Activated naive CD4-positive, alpha-beta T cell treated with anti-CD3 and anti-CD28 coated beads, Interleukin-2, amount 50 U/mL, for 24 hours (primary cell): ENCODE data around the gene MEX3D.

Source experiments
- H3K27ac Mint-ChIP-seq: one replicate; pipeline ENCODE4 v1.8.0; 2021; ENCODE audit warnings: mild to moderate bottlenecking, mixed read lengths
- H3K27me3 Mint-ChIP-seq: one replicate; pipeline ENCODE4 v1.8.0; 2021; ENCODE audit warnings: mixed read lengths
- H3K36me3 Mint-ChIP-seq: one replicate; pipeline ENCODE4 v1.8.0; 2021; ENCODE audit warnings: mixed read lengths
- H3K4me1 Mint-ChIP-seq: one replicate; pipeline ENCODE4 v1.8.0; 2021; ENCODE audit warnings: mixed read lengths
- H3K4me3 Mint-ChIP-seq: one replicate; pipeline ENCODE4 v1.8.0; 2021; ENCODE audit warnings: mild to moderate bottlenecking, mixed read lengths
- H3K9me3 Mint-ChIP-seq: one replicate; pipeline ENCODE4 v1.8.0; 2021; ENCODE audit warnings: mixed read lengths

MEX3D gene

DNA sequence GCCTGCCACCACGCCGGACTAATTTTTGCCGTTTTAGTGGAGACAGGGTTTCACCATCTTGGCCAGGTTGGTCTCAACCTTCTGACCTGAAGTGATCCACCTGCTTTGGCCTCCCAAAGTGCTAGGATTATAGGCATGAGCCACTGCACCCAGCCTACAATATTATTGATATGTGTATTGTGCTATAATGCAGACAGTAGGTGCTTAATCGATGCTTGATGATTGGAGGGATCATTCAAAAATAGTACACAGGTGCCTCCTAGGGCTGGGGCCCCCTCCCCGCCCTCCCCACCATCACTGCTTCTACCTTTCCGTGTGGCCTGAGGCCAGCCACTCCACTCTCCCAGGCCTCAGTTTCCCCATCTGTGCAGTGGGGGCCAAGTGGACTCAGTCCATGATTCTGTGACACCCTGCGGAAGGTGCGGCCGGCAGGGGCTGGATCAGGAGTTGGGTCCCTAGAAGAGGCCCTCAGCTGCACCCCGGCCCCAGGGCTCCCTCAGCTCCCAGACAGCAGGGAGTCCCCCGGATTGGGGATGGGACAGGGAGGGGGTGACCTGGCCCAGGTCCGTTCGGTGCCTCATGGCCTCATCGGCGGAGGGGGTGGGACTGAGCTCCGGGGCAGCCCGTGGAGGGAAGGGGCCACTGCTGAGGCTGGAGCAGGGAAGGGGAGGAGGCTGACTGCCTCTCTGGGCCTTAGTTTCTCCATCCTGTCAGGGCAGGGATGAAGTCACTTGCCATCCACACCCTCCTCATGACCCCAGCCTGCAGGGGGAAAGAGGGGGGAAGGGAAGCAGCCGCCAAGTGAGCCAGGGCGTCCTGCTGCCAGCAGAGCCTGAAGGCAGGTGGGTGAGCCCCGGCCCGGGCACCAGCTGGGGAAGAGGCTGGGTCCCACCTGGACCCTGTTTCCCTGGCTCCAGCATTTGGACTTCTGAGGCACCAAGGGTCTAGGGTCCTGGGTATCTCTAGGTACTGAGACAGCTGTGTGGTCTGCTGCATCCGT, 56.5 kb downstream of the MEX3D start:
- Mint-ChIP-seq H3K4me3 (peak overlapping the region; percentile 76), H3K36me3 (no peaks in the 10 kb centered on the region), H3K27ac (no peak overlapping the region), H3K27me3 (no peaks in the 10 kb centered on the region), H3K4me1 (peaks cover 16% of the 10 kb centered on the region), H3K9me3 (no peaks in the 10 kb centered on the region)

DNA sequence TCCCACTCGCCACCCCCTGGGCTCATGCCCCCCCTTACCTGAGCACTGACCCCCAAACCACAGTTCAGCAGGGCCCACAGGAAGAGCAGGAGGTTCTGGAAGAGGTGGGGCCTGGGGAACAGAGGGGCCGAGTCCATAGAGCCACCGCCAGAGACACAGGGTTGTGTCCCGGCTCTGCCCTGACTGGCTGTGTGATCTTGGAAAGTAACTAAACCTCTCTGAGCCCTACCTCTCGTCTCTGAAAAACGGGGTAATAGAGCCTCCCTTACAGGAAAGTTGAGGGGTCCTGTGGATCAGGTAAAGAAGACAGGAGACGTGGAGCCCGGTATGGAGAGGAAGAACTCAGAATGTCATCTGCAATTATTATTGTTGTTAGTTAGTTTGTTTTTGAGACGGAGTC, 57.3 kb downstream of the MEX3D start:
- peaks cover 16% of the 10 kb centered on the region for H3K4me1 Mint-ChIP-seq
- peak overlapping the region; percentile 1 for H3K4me3 Mint-ChIP-seq
- no peaks in the 10 kb centered on the region for H3K9me3 Mint-ChIP-seq
- no peak overlapping the region for H3K27ac Mint-ChIP-seq
- H3K36me3 Mint-ChIP-seq = no peaks in the 10 kb centered on the region
- H3K27me3 Mint-ChIP-seq = no peaks in the 10 kb centered on the region

DNA sequence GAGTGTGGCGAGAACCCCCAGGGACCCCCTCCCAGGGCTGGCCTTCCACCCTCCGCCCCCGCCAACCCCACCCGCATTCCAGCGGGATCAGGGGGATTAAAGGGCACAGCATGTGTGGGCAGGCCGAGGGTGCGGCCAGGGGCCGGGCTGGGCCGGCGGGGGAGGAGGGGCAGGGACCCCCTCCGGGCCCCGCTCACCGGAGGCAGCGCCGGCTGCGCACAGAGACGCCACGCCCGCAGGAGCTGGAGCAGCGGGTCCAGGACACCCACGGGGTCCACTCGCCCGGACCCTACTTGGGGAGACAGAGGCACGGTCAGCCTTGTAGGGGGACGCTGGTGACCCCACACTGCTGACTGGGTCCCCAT, 57.7 kb downstream of the MEX3D start:
- H3K36me3 Mint-ChIP-seq = no peaks in the 10 kb centered on the region

DNA sequence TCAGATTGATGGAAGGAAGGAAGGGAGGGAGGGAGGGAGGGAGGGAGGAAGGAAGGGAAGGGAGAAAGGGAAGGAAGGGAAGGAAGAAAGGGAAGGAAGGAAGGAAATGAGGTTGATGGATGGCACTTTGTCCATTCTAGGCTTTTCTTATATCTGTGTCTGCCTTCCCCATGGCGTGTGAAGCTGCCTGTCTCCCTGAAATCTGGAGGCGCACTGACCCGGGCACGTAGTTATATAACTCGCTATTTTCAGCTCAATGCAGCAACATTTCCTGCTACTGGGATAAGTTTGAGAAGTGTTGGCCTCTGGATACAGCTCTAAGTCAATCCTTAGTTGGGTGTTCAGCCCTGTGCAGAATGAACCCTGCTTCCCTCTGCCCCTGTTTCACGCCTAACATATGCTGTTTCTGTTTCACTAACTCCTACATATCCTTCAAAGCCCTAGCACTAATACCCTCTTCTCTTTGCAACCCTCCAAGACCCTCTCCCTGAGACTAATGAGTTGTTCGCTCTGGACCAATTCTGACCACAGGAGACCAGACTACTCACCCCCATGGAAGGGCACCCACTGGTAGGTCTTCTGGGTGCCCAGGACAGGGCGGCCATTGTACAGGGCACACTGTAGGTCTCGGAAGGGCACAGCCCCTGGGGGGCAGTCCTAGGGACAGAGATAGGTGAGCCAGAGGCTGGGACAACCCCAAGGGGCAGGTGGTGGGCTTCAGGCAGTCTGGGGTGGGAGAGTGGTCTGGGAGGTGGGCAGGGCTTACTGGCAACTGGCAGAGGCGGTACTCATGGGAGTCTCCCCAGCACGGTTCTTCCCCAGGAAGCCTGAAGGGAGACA, 58.3 kb downstream of the MEX3D start:
- no peaks in the 10 kb centered on the region for H3K9me3 Mint-ChIP-seq
- H3K27ac Mint-ChIP-seq = no peak overlapping the region
- H3K27me3 Mint-ChIP-seq = no peaks in the 10 kb centered on the region
- H3K36me3 Mint-ChIP-seq = no peaks in the 10 kb centered on the region
- H3K4me1 Mint-ChIP-seq = peaks cover 16% of the 10 kb centered on the region
- no peak overlapping the region for H3K4me3 Mint-ChIP-seq

More for the DNA sequence above, 57.7 kb downstream of the MEX3D start:
- H3K4me1 Mint-ChIP-seq = peaks cover 16% of the 10 kb centered on the region
- peak overlapping the region; percentile 1 for H3K4me3 Mint-ChIP-seq
- no peaks in the 10 kb centered on the region for H3K9me3 Mint-ChIP-seq
- no peak overlapping the region for H3K27ac Mint-ChIP-seq
- no peaks in the 10 kb centered on the region for H3K27me3 Mint-ChIP-seq

DNA sequence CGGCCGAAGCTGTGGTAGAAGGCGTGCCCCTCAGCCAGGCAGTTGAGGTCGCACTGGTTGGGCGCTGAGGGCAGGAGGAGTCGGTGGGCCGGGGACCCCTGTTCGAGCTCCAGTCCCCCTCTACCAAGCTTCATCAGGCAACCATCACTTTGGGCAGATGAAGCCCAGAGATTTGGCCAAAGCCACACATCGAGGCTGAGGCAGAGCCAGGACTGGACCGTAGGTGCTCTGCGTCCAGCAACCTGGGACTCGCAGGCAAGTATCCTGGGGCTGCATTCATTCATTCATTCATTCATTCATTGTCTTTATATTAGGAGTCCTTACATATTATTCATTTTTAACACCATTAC, 59.6 kb downstream of the MEX3D start:
- H3K4me3 Mint-ChIP-seq = peak overlapping the region; percentile 5

DNA sequence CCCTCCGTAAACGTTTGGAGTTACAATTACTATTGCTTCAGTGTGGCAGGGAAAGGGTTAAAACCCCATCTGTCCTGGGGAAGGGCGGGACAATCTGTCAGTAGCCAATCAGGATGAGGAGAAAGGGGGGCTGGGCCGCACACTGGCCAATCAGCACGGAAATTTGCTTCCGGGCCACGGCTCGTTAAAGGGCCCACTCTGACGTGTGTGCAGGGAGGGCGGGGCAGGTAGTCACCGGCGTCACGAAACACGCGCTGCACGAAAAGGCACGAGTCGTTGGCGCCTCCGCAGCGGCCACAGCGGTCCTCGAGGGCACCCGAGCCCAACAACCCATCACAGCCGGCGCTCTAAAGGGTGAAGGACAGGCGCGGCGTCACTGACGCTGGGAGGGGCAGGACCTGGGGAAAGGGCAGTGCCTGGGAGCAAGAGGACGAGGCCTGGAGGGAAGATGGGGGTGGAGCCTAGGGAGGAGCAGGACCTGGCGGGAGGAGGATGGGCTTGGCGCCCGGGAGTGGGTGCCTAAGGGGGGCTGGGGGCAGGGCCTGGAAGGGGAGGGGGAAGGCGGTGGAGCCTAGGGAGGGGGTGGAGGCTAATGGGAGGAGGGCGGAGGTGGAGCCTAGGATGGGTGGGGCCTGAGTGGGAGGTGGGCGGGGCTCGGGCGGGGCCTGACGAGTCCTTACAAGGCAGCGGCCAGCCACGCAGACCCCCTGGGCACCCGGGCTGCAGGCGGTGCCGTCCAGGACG, 60.2 kb downstream of the MEX3D start:
- Mint-ChIP-seq H3K4me1 (peaks cover 22% of the 10 kb centered on the region), H3K27ac (peak overlapping the region; percentile 60), H3K9me3 (no peaks in the 10 kb centered on the region), H3K4me3 (peak overlapping the region; percentile 91), H3K27me3 (no peaks in the 10 kb centered on the region), H3K36me3 (no peaks in the 10 kb centered on the region)

More for the DNA sequence above, 59.6 kb downstream of the MEX3D start:
- peaks cover 19% of the 10 kb centered on the region for H3K4me1 Mint-ChIP-seq
- H3K9me3 Mint-ChIP-seq = no peaks in the 10 kb centered on the region
- H3K27ac Mint-ChIP-seq = no peak overlapping the region
- no peaks in the 10 kb centered on the region for H3K27me3 Mint-ChIP-seq
- no peaks in the 10 kb centered on the region for H3K36me3 Mint-ChIP-seq

DNA sequence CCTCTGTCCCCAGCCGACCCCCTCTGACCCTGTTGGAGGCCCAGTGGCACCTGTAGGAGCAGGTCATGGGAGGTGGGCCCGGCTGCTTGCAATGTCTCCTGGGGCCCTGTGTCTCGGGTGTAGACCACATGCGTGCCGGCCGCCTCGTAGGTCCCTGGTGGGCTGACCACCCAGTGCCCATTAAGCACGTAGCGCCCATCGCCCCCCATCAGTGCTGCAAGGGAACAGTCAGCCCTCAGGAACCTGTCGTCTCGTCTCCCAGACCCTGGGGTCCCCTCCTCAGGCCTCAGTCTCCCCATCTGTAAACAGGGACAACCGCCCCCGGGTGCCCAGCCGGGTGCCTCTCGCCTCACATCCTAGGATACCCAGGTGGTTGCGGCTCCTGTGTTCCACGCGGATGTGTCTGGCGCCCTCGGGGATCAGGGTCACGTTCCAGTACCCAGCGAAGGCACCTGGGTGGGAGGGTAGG, 60.9 kb downstream of the MEX3D start:
- Mint-ChIP-seq H3K4me3 (peak overlapping the region; percentile 91), H3K36me3 (no peaks in the 10 kb centered on the region), H3K9me3 (no peaks in the 10 kb centered on the region), H3K27me3 (no peaks in the 10 kb centered on the region), H3K4me1 (peaks cover 23% of the 10 kb centered on the region), H3K27ac (no peak overlapping the region)

DNA sequence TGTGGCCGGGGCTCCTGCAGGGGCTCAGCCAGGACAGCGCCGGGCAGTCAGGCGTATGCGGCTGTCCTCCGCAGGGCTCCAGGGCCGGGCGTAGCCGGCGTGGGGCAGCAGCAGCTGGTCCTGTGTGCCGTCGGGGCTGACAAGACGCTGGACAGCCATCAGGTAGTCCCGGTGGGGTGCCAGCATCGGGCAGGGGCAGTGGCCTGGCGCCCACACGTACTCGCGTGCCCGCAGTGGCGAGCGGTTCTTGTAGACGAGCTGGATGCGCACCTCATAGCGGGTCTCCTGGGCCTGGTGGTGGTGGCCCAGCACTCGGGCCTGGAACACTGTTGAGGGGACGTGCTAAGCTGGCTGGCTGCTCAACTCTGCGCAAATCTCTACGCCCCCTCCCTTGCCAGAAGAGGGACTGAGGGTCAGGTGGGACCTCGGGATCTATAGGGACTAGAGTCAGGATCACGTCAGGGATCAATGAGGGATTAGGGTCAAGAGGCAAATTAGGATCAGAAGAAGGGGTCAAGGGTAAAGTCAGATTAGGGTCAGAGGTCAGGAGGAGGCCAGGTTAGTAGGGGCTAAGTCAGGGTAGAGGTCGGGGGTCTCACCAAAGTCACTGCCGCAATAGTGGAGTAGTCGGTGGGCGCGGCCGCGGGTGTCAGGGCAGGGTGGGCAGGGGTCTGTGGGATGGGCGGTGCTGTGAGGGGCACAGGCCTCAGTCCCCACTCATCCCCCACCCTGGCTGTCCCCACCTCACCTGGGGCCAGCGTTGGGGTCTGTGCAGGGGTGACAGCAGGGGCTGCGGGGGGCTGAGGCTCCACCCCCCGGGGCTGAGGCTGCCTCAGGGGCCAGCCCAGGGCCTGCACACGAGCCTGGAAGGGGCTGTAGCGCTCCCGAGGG, 61.9 kb downstream of the MEX3D start:
- peaks cover 20% of the 10 kb centered on the region for H3K4me1 Mint-ChIP-seq
- no peak overlapping the region for H3K27ac Mint-ChIP-seq
- no peak overlapping the region for H3K4me3 Mint-ChIP-seq
- H3K27me3 Mint-ChIP-seq = no peaks in the 10 kb centered on the region
- H3K36me3 Mint-ChIP-seq = no peaks in the 10 kb centered on the region
- H3K9me3 Mint-ChIP-seq = no peaks in the 10 kb centered on the region

DNA sequence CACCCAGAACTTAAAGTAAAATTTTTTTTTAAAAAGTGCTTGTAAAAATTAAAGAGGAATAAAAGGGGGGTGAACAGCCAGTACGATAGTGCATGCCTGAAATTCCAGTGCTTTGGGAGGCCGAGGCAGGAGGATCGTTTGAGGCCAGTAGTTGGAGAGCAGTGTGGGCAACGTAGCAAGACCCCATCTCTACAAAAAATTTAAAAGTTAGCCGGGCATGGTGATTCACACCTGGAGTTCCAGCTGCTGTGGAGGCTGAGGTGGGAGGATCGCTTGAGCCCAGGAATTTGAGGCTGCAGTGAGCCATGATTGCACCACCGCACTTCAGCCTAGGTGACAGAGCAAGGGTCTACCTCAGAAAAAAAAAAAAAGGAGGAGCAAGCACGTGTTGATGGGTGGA, 63.1 kb downstream of the MEX3D start:
- H3K4me3 Mint-ChIP-seq = no peak overlapping the region
- peaks cover 20% of the 10 kb centered on the region for H3K4me1 Mint-ChIP-seq
- no peak overlapping the region for H3K27ac Mint-ChIP-seq
- no peaks in the 10 kb centered on the region for H3K27me3 Mint-ChIP-seq
- no peaks in the 10 kb centered on the region for H3K36me3 Mint-ChIP-seq
- no peaks in the 10 kb centered on the region for H3K9me3 Mint-ChIP-seq
